B cell (primary cell): ENCODE measurements around the gene PDPK1. TPM values are rescaled to one million over a fixed set of nuclear protein-coding genes. Genes with fewer than 3 reads are reported as not detected.

Experiments
- ATAC-seq: fragments of 200-7000 bp; cut with Tn5 transposase; one replicate; pipeline ENCODE4 v1.10.0; 2021; ENCODE audit warnings: low read depth, mild to moderate bottlenecking, moderate number of reproducible peaks, moderate library complexity
- CTCF ChIA-PET: fragments of 350-600 bp; sonication (Branson Sonifier 250); formaldehyde crosslinking; loops from one replicate; lab custom pipeline; 2021; ENCODE audit warnings: antibody characterized with exemption, inconsistent platforms; lab: Charles Lee
- POLR2A ChIA-PET: fragments of 350-600 bp; sonication (Branson Sonifier 250); formaldehyde crosslinking; loops from one replicate; lab custom pipeline; 2021; ENCODE audit warnings: antibody characterized with exemption; lab: Charles Lee
- DNase-seq: peaks from one replicate; pipeline ENCODE4 v3.0.0; 2013
- H2AFZ ChIP-seq: 2 replicates; pipeline ENCODE4 v1.6.1; 2012; ENCODE audit warnings: mild to moderate bottlenecking, low read depth, low read length; ENCODE audit not compliant: insufficient read depth, poor library complexity, severe bottlenecking
- H3K27ac ChIP-seq, 2 donors: 1 replicate in 1 of 2; 2 replicates in 1 of 2; pipeline ENCODE4 v1.5.1; 2012 to 2013; ENCODE audit warnings: low read length in 2 of 2, mild to moderate bottlenecking in 2 of 2, moderate library complexity in 1 of 2
- H3K27me3 ChIP-seq, 4 experiments: fragments of 200-600 bp in 1 of 4; sonication (generic) in 1 of 4; replicated peaks in 1 of 4; 1 replicate in 2 of 4; 2 replicates in 2 of 4; pipeline versions ENCODE4 v1.6.1 to v1.7.0; 2013 to 2016; ENCODE audit warnings: low read length in 3 of 4, mild to moderate bottlenecking in 2 of 4, mixed read lengths in 1 of 4, moderate library complexity in 1 of 4; ENCODE audit not compliant: insufficient read depth in 4 of 4, control insufficient read depth in 3 of 4; ENCODE audit errors: control extremely low read depth in 1 of 4
- H3K36me3 ChIP-seq, 2 experiments: replicated peaks in 1 of 2; 1 replicate in 1 of 2; 2 replicates in 1 of 2; pipeline versions ENCODE4 v1.6.1 to v1.7.1; 2013; ENCODE audit warnings: low read length in 1 of 2; ENCODE audit not compliant: insufficient read depth in 2 of 2, control insufficient read depth in 1 of 2; ENCODE audit errors: control extremely low read depth in 1 of 2, extremely low read depth in 1 of 2
- H3K4me1 ChIP-seq, 2 donors: fragments of 200-600 bp in 1 of 2; sonication (generic) in 1 of 2; 1 replicate in 1 of 2; 2 replicates in 1 of 2; pipeline versions ENCODE4 v1.5.1 to v1.6.1; 2013 to 2017; ENCODE audit warnings: low read length in 2 of 2; ENCODE audit not compliant: control insufficient read depth in 2 of 2, insufficient read depth in 2 of 2
- H3K4me2 ChIP-seq: replicated peaks from 2 replicates; pipeline ENCODE3; 2012; ENCODE audit warnings: mild to moderate bottlenecking, low read depth, low read length; ENCODE audit not compliant: poor library complexity, severe bottlenecking
- H3K4me3 ChIP-seq, 5 experiments: fragments of 200-600 bp in 1 of 5; sonication (generic) in 1 of 5; 1 replicate in 3 of 5; 2 replicates in 2 of 5; pipeline versions ENCODE4 v1.5.1 to v1.7.0; 2011 to 2016; ENCODE audit warnings: low read length in 4 of 5, mild to moderate bottlenecking in 4 of 5, low read depth in 2 of 5, control low read depth in 1 of 5, moderate library complexity in 1 of 5; ENCODE audit not compliant: insufficient read depth in 1 of 5; ENCODE audit errors: control extremely low read depth in 1 of 5, extremely low read depth in 1 of 5
- H3K79me2 ChIP-seq: fragments of 200-600 bp; sonication (generic); one replicate; pipeline ENCODE4 v1.6.0; 2016; ENCODE audit warnings: low read length; ENCODE audit not compliant: control insufficient read depth, insufficient read depth
- H3K9ac ChIP-seq: fragments of 200-600 bp; sonication (generic); 2 replicates; pipeline ENCODE4 v1.6.1; 2017; ENCODE audit warnings: mild to moderate bottlenecking, low read length, moderate library complexity
- H3K9me3 ChIP-seq, 3 donors: one replicate each; pipeline versions ENCODE4 v1.6.1 to v1.7.1; 2013; ENCODE audit warnings: low read length in 2 of 3; ENCODE audit not compliant: control insufficient read depth in 2 of 3, insufficient read depth in 1 of 3; ENCODE audit errors: control extremely low read depth in 1 of 3
- H4K20me1 ChIP-seq: 2 replicates; pipeline ENCODE4 v1.6.0; 2012; ENCODE audit warnings: mild to moderate bottlenecking, low read length; ENCODE audit not compliant: insufficient read depth, control insufficient read depth, poor library complexity, severe bottlenecking
- H3K27ac Mint-ChIP-seq: one replicate; pipeline ENCODE4 v1.8.0; 2021; ENCODE audit warnings: mixed read lengths
- H3K27me3 Mint-ChIP-seq: one replicate; pipeline ENCODE4 v1.8.0; 2021; ENCODE audit warnings: mixed read lengths
- H3K4me1 Mint-ChIP-seq: one replicate; pipeline ENCODE4 v1.8.0; 2021; ENCODE audit warnings: mixed read lengths
- H3K4me3 Mint-ChIP-seq: one replicate; pipeline ENCODE4 v1.8.0; 2021; ENCODE audit warnings: mixed read lengths
- H3K9me3 Mint-ChIP-seq: one replicate; pipeline ENCODE4 v1.8.0; 2022; ENCODE audit warnings: mixed read lengths; ENCODE audit not compliant: insufficient read depth
- CTCF ChIP-seq: fragments of 200-600 bp; IDR thresholded peaks from one replicate; pipeline ENCODE4 v1.8.0; 2022; ENCODE audit warnings: antibody characterized with exemption, mild to moderate bottlenecking
- EZH2 ChIP-seq: IDR thresholded peaks from 2 replicates; pipeline ENCODE4 v1.6.1; 2012; ENCODE audit warnings: borderline replicate concordance, low read depth, mild to moderate bottlenecking, moderate library complexity, low read length; ENCODE audit not compliant: insufficient read depth, poor library complexity, severe bottlenecking
- WGBS: methylation state at CpG from one replicate; pipeline ENCODE4 v1.1.5; 2013; ENCODE audit warnings: missing lambda C conversion rate; ENCODE audit not compliant: insufficient coverage; 5-methylcytosine and 5-hydroxymethylcytosine counted together
- intact Hi-C: fragments of 100-400 bp; cut with micrococcal nuclease; formaldehyde crosslinking; loops from one replicate; pipeline ENCODE4 v1.10.0; 2022
- polyA plus RNA-seq: library from polyadenylated mRNA; depleted of rRNA; stranded (reverse); fragments of >200 nt; gene quantifications from 2 replicates; pipeline ENCODE4 v1.2.3, GENCODE V29; 2012
- total RNA-seq, 2 donors: library from RNA; stranded (reverse); fragments of 120-200 nt in 1 of 2; gene quantifications; 1 replicate in 1 of 2; 2 replicates in 1 of 2; pipeline versions ENCODE4 v1.2.3 to v1.2.4, GENCODE V29; 2013 to 2022

The PDPK1 gene
- total and polyA plus RNA-seq, 2 donors (not counting 1 experiment from before 2014, with no cell fraction given), result 32.5 to 84.1 TPM

GRCh38 chr16:2501946-2502895 lies 35.6 kb upstream of the PDPK1 start:
- Mint-ChIP-seq H3K9me3 (no peaks in the 10 kb centered on the region), H3K4me3 (no peak overlapping the region), H3K27me3 (no peaks in the 10 kb centered on the region), H3K4me1 (peaks cover 19% of the 10 kb centered on the region), H3K27ac (no peak overlapping the region)
- Histone ChIP-seq H4K20me1 (no peaks in the 10 kb centered on the region), H3K9ac (no peak overlapping the region), H3K79me2 (peaks cover 22% of the 10 kb centered on the region), H3K9me3 (no peaks in the 10 kb centered on the region), H3K36me3 (no peaks in the 10 kb centered on the region), H3K4me3 (no peak overlapping the region), H3K4me1 (peaks cover 9 to 19% of the 10 kb centered on the region in 2 donors), H3K4me2 (no peak overlapping the region), H2AFZ (no peak overlapping the region), H3K27me3 (no peaks in the 10 kb centered on the region), H3K27ac (no peak overlapping the region)
- 91% methylated on average over 18 of the region's 18 CpGs for WGBS
- DNase-seq (no peak), ATAC-seq (no peak)
- CTCF ChIA-PET, result interaction anchor here (0.6 to 3.0 kb wide), 20 partner anchors 11 to 479 kb away, joined by 3 to 41 read pairs (median 5); partner anchors contain the start of genes ABCA3, AMDHD2, ATP6V0C and CEMP1
- no peak for TF ChIP-seq EZH2
- POLR2A ChIA-PET, result interaction anchor here (1.3 kb wide), 1 partner anchor 308 kb away, joined by 3 read pairs; no protein-coding TSS in a partner anchor
- intact Hi-C loops, result loop anchor here (10.0 kb wide), 1 partner anchor 477 kb away; the partner anchor contains the start of gene NHERF2

DNA sequence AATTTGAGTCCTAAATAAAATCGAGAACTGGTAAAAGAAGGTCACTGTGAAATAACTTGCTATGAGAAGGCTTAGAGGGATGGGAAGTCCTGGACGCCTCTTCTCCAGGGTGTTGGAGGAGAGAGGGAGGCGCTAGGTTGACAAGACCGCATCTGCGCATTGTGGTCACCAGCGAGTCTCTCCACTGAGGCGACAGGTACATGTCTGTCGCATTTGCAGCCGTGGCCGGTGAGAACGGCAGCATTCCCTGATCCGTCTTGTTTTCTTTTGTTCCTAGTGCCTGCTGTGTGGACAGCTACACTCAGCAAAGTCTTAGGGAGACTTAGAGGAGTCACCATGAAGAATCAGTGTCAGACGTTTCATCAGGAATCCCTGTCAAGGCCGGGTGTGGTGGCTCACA lies 32.1 kb upstream of the PDPK1 start:
- no peak overlapping the region for H3K4me2 ChIP-seq
- WGBS, result 97% methylated on average over 13 of the region's 14 CpGs
- H3K9me3 ChIP-seq, result no peaks in the 10 kb centered on the region
- Mint-ChIP-seq H3K27ac (peak overlapping the region; percentile 70), H3K9me3 (no peaks in the 10 kb centered on the region), H3K27me3 (no peaks in the 10 kb centered on the region), H3K4me3 (no peak overlapping the region), H3K4me1 (peaks cover 50% of the 10 kb centered on the region)
- H3K27ac ChIP-seq, result peak overlapping the region; percentile 14 to 61
- ATAC-seq (no peak), DNase-seq (no peak)
- H3K4me3 ChIP-seq, result no peak overlapping the region
- ChIA-PET CTCF (interaction anchor here (1.4 kb wide), 2 partner anchors 10 to 15 kb away, joined by 3 to 4 read pairs; partner anchors contain the start of gene AMDHD2), POLR2A (no interaction called here)
- no peaks in the 10 kb centered on the region for H3K36me3 ChIP-seq
- peaks cover 26% of the 10 kb centered on the region for H3K79me2 ChIP-seq
- H4K20me1 ChIP-seq, result no peaks in the 10 kb centered on the region
- no peak overlapping the region for H2AFZ ChIP-seq
- intact Hi-C loops, result loop anchor here (5.0 to 10.0 kb wide), 2 partner anchors 253 to 481 kb away; partner anchors contain the start of genes ECI1 and NHERF2
- H3K27me3 ChIP-seq, result no peaks in the 10 kb centered on the region
- H3K9ac ChIP-seq, result no peak overlapping the region
- no peak for TF ChIP-seq EZH2
- no peak for TF ChIP-seq CTCF
- H3K4me1 ChIP-seq, result peaks cover 44 to 53% of the 10 kb centered on the region in 2 donors
